ENCODE data around the gene CEP104.

CEP104 gene

GRCh38 chr1:3890389-3891328 lies 33.6 kb upstream of the CEP104 start:
- Mint-ChIP-seq H3K4me3 (peak overlapping the region; percentile 75), H3K9me3 (no peaks in the 10 kb centered on the region), H3K36me3 (ENCODE audit: insufficient read depth) (peaks cover 41% of the 10 kb centered on the region), H3K27ac (ENCODE audit: low read depth) (peak overlapping the region; percentile 88), H3K4me1 (peaks cover 16% of the 10 kb centered on the region), H3K27me3 (no peaks in the 10 kb centered on the region)
- peak; percentile 78 for ATAC-seq (replicated peaks; ENCODE audit: extremely low read depth, poor library complexity, severe bottlenecking)
- peak in 1 of 2 donors; percentile 37 for DNase-seq (ENCODE audit: low spot score in 2 of 2)

- Mint-ChIP-seq H3K27me3 (no peaks in the 10 kb centered on the region), H3K4me1 (peaks cover 16% of the 10 kb centered on the region), H3K9me3 (no peaks in the 10 kb centered on the region), H3K4me3 (peak overlapping the region; percentile 75), H3K27ac (ENCODE audit: low read depth) (peak overlapping the region; percentile 88), H3K36me3 (ENCODE audit: insufficient read depth) (peaks cover 43% of the 10 kb centered on the region)
- peak; percentile 77 for ATAC-seq (replicated peaks; ENCODE audit: extremely low read depth, poor library complexity, severe bottlenecking)
- peak in 1 of 2 donors; percentile 49 for DNase-seq (ENCODE audit: low spot score in 2 of 2)
Measured at GRCh38 chr1:3889936-3890335, 32.9 kb upstream of the CEP104 start.

- ATAC-seq (replicated peaks; ENCODE audit: extremely low read depth, poor library complexity, severe bottlenecking) (no peak), DNase-seq (ENCODE audit: low spot score in 2 of 2) (no peak)
- Mint-ChIP-seq H3K4me3 (peak overlapping the region; percentile 18), H3K36me3 (ENCODE audit: insufficient read depth) (peaks cover 48% of the 10 kb centered on the region), H3K27ac (ENCODE audit: low read depth) (no peak overlapping the region), H3K9me3 (no peaks in the 10 kb centered on the region), H3K4me1 (peaks cover 16% of the 10 kb centered on the region), H3K27me3 (no peaks in the 10 kb centered on the region)
Measured at GRCh38 chr1:3888301-3888700, 31.3 kb upstream of the CEP104 start.

GRCh38 chr1:3886691-3887090 lies 29.7 kb upstream of the CEP104 start:
- ATAC-seq (replicated peaks; ENCODE audit: extremely low read depth, poor library complexity, severe bottlenecking) (no peak), DNase-seq (ENCODE audit: low spot score in 2 of 2) (no peak)
- Mint-ChIP-seq H3K4me3 (no peak overlapping the region), H3K27me3 (no peaks in the 10 kb centered on the region), H3K4me1 (peaks cover 16% of the 10 kb centered on the region), H3K9me3 (no peaks in the 10 kb centered on the region), H3K36me3 (ENCODE audit: insufficient read depth) (peaks cover 46% of the 10 kb centered on the region), H3K27ac (ENCODE audit: low read depth) (peak overlapping the region; percentile 77)

GRCh38 chr1:3886106-3886670 lies 29.2 kb upstream of the CEP104 start:
- Mint-ChIP-seq H3K9me3 (no peaks in the 10 kb centered on the region), H3K36me3 (ENCODE audit: insufficient read depth) (peaks cover 46% of the 10 kb centered on the region), H3K27me3 (no peaks in the 10 kb centered on the region), H3K4me1 (peaks cover 16% of the 10 kb centered on the region), H3K4me3 (no peak overlapping the region), H3K27ac (ENCODE audit: low read depth) (peak overlapping the region; percentile 77)
- DNase-seq (ENCODE audit: low spot score in 2 of 2) (no peak), ATAC-seq (replicated peaks; ENCODE audit: extremely low read depth, poor library complexity, severe bottlenecking) (no peak)

GRCh38 chr1:3885611-3886010 lies 28.6 kb upstream of the CEP104 start:
- peaks cover 43% of the 10 kb centered on the region for H3K36me3 Mint-ChIP-seq (ENCODE audit: insufficient read depth)
- peaks cover 11% of the 10 kb centered on the region for H3K4me1 Mint-ChIP-seq
- H3K9me3 Mint-ChIP-seq = no peaks in the 10 kb centered on the region
- DNase-seq (ENCODE audit: low spot score in 2 of 2) = no peak
- no peak for ATAC-seq (replicated peaks; ENCODE audit: extremely low read depth, poor library complexity, severe bottlenecking)
- no peak overlapping the region for H3K4me3 Mint-ChIP-seq
- H3K27me3 Mint-ChIP-seq = no peaks in the 10 kb centered on the region
- no peak overlapping the region for H3K27ac Mint-ChIP-seq (ENCODE audit: low read depth)

GRCh38 chr1:3884966-3885365 lies 28.0 kb upstream of the CEP104 start:
- ATAC-seq (replicated peaks; ENCODE audit: extremely low read depth, poor library complexity, severe bottlenecking) (no peak), DNase-seq (ENCODE audit: low spot score in 2 of 2) (no peak)
- no peak overlapping the region for H3K4me3 Mint-ChIP-seq
- H3K36me3 Mint-ChIP-seq (ENCODE audit: insufficient read depth) = peaks cover 38% of the 10 kb centered on the region
- H3K27me3 Mint-ChIP-seq = no peaks in the 10 kb centered on the region
- peaks cover 4% of the 10 kb centered on the region for H3K4me1 Mint-ChIP-seq
- H3K27ac Mint-ChIP-seq (ENCODE audit: low read depth) = peak overlapping the region; percentile 10
- no peaks in the 10 kb centered on the region for H3K9me3 Mint-ChIP-seq

- peak overlapping the region; percentile 87 for H3K27ac Mint-ChIP-seq (ENCODE audit: low read depth)
- peaks cover 25% of the 10 kb centered on the region for H3K36me3 Mint-ChIP-seq (ENCODE audit: insufficient read depth)
- no peak overlapping the region for H3K4me3 Mint-ChIP-seq
- H3K9me3 Mint-ChIP-seq = no peaks in the 10 kb centered on the region
- no peaks in the 10 kb centered on the region for H3K4me1 Mint-ChIP-seq
- no peaks in the 10 kb centered on the region for H3K27me3 Mint-ChIP-seq
- DNase-seq (ENCODE audit: low spot score in 2 of 2) (peak in 1 of 2 donors; percentile 46), ATAC-seq (replicated peaks; ENCODE audit: extremely low read depth, poor library complexity, severe bottlenecking) (peak; percentile 91)
Measured at GRCh38 chr1:3883194-3883925, 26.3 kb upstream of the CEP104 start.

GRCh38 chr1:3881193-3881480 lies 24.1 kb upstream of the CEP104 start:
- Mint-ChIP-seq H3K27me3 (no peaks in the 10 kb centered on the region), H3K9me3 (no peaks in the 10 kb centered on the region), H3K36me3 (ENCODE audit: insufficient read depth) (peaks cover 19% of the 10 kb centered on the region), H3K4me3 (no peak overlapping the region), H3K27ac (ENCODE audit: low read depth) (no peak overlapping the region), H3K4me1 (no peaks in the 10 kb centered on the region)
- DNase-seq (ENCODE audit: low spot score in 2 of 2) = no peak
- ATAC-seq (replicated peaks; ENCODE audit: extremely low read depth, poor library complexity, severe bottlenecking) = no peak

- no peaks in the 10 kb centered on the region for H3K9me3 Mint-ChIP-seq
- H3K27me3 Mint-ChIP-seq = no peaks in the 10 kb centered on the region
- no peaks in the 10 kb centered on the region for H3K4me1 Mint-ChIP-seq
- no peak overlapping the region for H3K4me3 Mint-ChIP-seq
- H3K27ac Mint-ChIP-seq (ENCODE audit: low read depth) = no peak overlapping the region
- ATAC-seq (replicated peaks; ENCODE audit: extremely low read depth, poor library complexity, severe bottlenecking) (no peak), DNase-seq (ENCODE audit: low spot score in 2 of 2) (no peak)
- H3K36me3 Mint-ChIP-seq (ENCODE audit: insufficient read depth) = peaks cover 17% of the 10 kb centered on the region
Measured at GRCh38 chr1:3880429-3881192, 23.6 kb upstream of the CEP104 start.

- ATAC-seq (replicated peaks; ENCODE audit: extremely low read depth, poor library complexity, severe bottlenecking) (no peak), DNase-seq (ENCODE audit: low spot score in 2 of 2) (no peak)
- H3K27me3 Mint-ChIP-seq = no peaks in the 10 kb centered on the region
- no peaks in the 10 kb centered on the region for H3K4me1 Mint-ChIP-seq
- H3K27ac Mint-ChIP-seq (ENCODE audit: low read depth) = no peak overlapping the region
- peaks cover 18% of the 10 kb centered on the region for H3K36me3 Mint-ChIP-seq (ENCODE audit: insufficient read depth)
- H3K4me3 Mint-ChIP-seq = no peak overlapping the region
- no peaks in the 10 kb centered on the region for H3K9me3 Mint-ChIP-seq
Measured at GRCh38 chr1:3879787-3880428, 22.9 kb upstream of the CEP104 start.

- Mint-ChIP-seq H3K4me1 (no peaks in the 10 kb centered on the region), H3K9me3 (no peaks in the 10 kb centered on the region), H3K27me3 (no peaks in the 10 kb centered on the region), H3K27ac (ENCODE audit: low read depth) (no peak overlapping the region), H3K4me3 (no peak overlapping the region), H3K36me3 (ENCODE audit: insufficient read depth) (peaks cover 15% of the 10 kb centered on the region)
- DNase-seq (ENCODE audit: low spot score in 2 of 2) = no peak
- ATAC-seq (replicated peaks; ENCODE audit: extremely low read depth, poor library complexity, severe bottlenecking) = no peak
Measured at GRCh38 chr1:3879099-3879498, 22.1 kb upstream of the CEP104 start.
